LNCAP (cell line): ENCODE results near the gene ASB18.

ENCODE experiments used
- TF ChIP-seq, protein P1 (sequence below): fragments of 450-650 bp; IDR thresholded peaks from 2 replicates; pipeline ENCODE4 v1.5.1; 2017; ENCODE audit warnings: mild to moderate bottlenecking

The ASB18 gene

DNA sequence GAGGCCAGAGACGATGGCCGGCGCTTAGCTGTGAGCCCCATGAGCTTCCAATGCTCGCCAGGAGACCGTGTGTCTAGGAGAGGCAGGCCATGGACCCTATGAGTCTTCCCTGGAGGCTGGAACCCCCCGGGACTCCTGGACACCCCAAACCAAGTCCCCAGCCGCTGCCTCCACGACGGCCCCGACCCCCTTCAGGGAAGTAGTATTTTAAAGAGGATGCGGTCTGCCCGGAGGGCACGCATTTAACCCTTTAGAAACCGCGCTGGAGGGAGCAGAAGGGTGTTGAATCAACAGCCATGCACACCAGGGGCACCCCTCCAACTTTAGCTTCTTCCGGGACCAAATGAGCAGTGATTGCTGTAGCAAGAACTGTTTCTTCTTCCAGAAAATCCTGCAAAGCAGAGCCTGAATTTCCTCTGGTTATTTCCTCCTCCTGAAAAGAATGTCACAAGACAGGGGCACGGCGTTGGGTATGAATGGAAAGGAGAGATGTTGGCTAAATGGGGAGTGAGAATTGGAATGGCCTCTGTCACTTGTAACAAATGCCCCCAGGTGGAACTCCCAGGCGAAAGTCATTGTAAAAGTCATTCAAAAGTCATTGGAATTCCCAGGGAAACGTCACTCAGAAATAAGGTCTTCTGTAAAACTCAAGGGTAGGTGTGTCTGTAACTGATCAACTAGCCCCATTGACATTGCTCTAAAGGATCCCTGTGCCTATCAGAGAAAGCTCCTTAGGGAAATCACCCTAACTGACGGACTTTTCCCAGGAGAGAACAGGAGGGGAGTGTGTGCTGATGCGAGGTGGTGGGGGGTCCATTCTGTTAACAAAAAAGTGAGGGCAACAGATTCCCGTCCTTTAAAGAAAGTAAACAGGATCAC, 90.2 kb downstream of the ASB18 start:
- TF ChIP-seq, protein P1, sequence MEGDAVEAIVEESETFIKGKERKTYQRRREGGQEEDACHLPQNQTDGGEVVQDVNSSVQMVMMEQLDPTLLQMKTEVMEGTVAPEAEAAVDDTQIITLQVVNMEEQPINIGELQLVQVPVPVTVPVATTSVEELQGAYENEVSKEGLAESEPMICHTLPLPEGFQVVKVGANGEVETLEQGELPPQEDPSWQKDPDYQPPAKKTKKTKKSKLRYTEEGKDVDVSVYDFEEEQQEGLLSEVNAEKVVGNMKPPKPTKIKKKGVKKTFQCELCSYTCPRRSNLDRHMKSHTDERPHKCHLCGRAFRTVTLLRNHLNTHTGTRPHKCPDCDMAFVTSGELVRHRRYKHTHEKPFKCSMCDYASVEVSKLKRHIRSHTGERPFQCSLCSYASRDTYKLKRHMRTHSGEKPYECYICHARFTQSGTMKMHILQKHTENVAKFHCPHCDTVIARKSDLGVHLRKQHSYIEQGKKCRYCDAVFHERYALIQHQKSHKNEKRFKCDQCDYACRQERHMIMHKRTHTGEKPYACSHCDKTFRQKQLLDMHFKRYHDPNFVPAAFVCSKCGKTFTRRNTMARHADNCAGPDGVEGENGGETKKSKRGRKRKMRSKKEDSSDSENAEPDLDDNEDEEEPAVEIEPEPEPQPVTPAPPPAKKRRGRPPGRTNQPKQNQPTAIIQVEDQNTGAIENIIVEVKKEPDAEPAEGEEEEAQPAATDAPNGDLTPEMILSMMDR = no peak

DNA sequence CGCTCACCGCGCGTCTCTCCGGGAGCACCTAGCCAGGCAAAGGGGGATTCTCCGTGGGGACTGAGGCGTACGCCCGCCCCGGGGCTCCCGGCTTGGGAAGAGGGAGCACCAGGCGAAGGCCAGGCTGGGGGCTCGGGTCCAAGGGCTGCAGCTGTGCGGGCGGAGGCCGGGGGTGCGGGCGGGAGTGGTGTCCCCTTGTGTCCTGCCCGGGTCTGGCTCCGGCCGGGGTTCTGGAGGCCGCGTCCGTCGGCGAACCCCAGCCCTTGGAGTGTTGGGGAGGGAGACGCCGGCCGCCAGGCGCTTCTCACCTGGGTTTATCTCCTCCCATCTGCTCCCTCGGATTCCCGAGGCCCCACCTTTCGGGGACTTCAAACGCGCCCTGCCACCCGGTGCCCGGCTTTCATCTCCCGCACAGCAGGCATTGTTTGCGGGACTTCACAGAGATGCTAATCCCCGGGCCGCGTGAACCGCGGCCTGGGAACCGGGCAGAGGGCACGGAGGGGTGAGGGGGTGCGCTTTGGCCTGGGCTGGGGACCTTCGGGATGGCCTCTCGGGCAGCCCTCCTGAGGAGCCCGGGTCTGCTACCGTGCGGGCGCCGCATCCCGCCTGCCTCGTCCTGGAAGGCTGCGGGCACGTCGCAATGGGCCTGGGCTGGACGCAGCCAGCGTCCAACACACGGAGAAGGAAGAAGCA, 91.0 kb downstream of the ASB18 start:
- TF ChIP-seq, protein P1 = no peak

- TF ChIP-seq, protein P1 = no peak
Measured at GRCh38 chr2:236172255-236173035, 91.8 kb downstream of the ASB18 start.

DNA sequence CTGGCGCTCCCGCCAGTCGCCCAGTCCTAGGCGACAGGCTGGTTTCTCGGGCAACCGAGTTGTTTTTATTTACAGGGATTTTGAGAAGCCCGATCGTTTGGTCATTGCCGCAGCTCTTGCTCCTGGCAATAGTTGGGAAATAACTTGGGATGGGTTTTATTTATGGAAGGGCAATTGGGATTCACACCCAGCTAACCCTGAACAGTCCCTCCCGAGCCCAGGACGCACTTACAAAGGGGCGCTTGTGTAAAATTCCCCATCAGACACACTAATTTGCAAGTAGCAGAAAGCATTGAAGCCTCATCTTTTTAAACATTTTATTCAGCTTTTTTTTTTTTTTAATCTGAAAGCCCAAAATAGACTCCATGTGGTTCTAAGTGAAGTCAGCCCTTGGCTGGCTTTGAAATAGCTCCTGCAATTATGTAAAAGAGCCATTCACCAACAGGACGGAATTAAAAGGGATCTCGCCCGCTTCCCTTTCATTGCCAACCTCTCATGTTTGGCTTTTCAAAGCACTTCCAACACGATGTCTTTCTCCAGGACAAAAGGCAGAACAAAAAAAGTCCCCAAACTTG, 92.4 kb downstream of the ASB18 start:
- TF ChIP-seq, protein P1 = no peak

DNA sequence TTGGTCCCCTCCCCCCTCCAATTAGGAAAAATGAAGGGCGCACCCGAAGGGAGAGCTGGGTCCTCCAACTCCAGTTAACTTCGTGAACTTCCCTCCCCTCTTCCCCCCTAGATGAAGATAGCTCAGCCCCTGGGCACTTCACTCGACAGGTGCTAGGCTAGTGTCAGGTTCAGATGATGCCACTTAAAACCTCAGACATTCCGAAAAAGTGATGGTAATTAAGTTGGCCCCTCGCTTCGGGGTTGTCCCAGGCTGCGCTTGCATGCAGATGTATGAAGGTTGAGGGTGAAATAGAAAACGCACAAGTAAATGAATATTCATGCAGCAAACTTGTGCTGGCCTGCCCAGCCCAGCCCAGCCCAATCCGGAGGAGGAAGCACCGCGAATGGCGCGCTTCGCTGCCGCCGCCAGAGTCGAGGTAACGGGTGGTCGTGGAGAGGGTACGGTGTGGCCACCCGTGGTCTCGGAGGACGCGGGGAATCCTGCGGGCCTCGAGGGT, 93.0 kb downstream of the ASB18 start:
- TF ChIP-seq, protein P1 = no peak

GRCh38 chr2:236170590-236171165, 93.5 kb downstream of the ASB18 start:
- TF ChIP-seq, protein P1 = no peak
